Lung microvascular endothelial cell (primary cell): Measurements from ENCODE around the gene DNM1L. TPM values are rescaled to one million over a fixed set of nuclear protein-coding genes. Genes with fewer than 3 reads are reported as not detected.

Source experiments
- DNase-seq, 2 donors: peaks; one replicate each; pipeline versions ENCODE4 v3.0.0 to v3.0.0-alpha.2; 2010; ENCODE audit warnings: low read depth in 2 of 2
- total RNA-seq: library from RNA; depleted of rRNA; stranded (reverse); fragments of >200 nt; gene quantifications from 2 replicates; pipeline ENCODE4 v1.2.1, GENCODE V29; 2014

The DNM1L gene
- total RNA-seq, 1 donor from 2014 or later = 61.9 TPM

DNA sequence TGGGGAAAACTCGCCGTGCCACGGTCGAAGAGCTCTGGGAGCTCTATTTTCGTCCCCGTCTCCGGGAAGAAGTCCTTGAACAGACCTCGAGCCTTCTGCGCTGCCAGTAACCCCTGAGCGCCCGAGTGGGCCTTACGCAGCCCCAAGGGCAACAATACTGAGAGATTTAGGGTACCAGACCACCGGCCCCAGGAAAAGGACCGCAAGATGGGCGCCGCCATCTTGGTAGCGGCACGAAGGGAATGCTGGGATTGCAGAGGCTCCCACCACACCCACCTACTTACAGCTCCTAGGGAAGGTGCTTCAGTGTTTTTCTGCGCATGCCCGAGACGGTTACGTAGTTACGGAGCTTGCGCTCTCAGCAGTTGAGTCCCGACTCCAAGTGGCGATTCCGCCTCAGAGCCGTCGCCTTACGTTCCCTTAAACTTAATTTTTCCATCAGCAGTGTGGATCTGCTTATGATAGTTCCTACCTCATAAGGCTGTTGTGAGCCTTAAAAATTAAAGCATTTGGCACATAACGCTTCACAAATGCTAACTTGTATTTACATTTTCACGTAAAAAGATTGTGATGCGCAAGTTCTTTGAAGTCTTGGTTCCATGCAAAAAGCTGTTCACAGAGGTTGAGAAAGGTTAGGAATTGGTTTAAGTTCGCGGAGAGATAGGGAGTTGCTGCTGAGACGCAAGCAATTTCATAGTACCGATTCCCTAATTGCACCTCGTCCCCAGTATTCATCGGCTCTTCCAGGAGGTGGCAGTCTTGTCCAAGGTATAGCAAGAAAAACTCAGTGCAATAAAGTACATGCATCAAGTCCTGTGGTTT is 76.8 kb downstream of the DNM1L start, which contains the start of gene YARS2:
TSS of gene YARS2 (minus strand) at position 244 of the 822 bp plus-strand sequence. CDS start at position 221, 23 bp downstream.
- DNase-seq = peak; percentile 94 to 100

DNA sequence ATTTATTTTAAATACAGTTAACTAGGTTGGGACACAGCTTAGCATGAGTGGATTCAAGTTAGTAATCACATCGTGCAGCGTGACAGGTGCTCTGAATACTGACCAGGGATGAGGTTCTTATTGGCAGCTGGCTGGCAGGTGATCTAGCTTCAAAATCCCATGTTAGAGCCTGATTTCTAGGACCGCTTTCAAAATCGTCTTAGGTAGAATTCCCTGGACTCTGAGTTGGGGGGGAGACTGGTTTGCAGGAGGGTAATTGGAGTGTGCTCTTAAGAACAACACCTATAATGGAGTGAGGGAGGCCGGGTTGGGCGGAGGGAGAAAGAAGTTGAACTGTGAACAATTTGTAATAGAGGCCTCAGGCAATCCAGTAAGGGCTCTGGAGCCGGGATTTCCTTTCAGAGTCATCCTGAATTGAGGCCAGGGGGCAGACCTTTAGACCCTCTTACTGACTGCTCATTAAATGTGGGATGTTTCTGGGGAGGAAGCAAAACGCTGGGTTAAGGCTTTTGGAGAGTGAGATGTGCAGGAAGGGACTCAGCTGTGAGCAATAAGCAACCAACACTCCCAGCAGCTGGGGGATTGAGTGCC is 77.5 kb downstream of the DNM1L start:
- DNase-seq = peak in 1 of 2 donors; percentile 24

DNA sequence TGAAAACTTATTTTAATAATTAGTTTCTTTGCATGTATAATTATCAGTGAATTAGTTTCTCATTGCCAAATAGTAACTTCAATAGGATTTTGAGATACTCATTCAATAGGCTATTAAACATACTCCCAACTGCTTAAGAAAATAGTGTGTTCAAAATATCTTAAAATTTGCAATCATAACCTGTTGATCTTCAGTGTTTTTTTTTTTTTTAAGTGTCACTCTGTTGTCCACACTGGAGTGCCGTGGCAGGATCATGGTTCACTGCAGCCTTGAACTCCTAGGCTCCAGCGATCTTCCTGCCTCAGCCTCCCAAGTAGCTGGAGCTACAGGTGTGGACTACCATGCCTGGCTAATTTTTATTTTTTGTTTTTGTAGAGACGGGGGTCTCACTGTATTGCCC is 78.1 kb downstream of the DNM1L start:
- no peak for DNase-seq

DNA sequence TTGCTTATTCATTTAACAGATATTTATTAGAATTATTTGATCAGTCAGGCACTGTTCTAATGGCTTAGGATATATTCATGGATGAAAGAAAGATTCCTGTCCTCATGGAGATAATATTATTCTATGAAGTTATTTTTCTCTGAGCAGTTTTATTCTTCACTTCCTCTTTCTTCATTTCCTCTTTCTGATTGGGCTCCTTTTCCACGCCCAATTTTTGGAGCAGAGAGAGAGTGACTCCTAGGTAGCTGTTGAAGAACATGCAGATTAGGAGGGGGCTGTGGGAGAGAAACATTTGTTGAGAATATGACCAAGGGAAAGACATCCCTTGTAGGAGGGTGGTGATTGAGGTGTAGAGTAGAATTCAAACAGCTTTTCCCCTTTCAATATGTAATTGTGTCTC is 82.6 kb downstream of the DNM1L start:
- no peak for DNase-seq

DNA sequence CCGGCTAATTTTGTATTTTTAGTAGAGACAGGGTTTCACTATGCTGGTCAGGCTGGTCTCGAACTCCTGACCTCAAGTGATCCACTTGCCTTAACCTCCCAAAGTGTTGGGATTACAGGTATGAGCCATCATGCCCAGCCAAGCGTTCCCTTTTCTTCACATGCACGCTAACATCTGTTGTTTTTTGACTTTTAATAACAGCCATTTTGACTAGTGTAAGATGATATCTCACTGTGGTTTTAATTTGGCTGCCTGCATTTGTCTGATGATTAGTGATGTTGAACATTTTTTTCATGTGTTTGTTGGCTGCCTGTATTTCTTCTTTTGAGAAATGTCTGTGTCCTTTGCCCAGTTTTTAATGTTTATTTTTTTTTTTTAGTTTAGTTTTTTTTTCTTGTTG is 86.8 kb downstream of the DNM1L start:
- DNase-seq = no peak

DNA sequence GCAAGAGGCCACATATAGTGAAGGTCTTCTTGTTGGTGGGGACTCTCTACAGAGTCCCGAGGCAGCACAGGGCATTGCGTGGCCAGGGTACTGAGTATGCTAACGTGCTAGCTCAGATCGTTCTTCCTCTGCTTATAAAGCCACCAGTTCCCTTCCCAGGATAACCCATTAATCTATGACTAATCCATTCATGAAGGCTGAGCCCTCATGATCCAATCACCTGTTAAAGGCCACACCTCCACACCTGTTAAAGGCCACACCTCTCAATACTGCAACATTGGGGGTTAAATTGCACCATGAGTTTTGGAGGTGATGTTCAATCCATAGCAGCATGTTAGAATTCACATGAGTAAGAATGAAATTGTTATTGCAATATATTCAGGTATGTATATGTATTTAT is 89.4 kb downstream of the DNM1L start:
- DNase-seq = no peak

DNA sequence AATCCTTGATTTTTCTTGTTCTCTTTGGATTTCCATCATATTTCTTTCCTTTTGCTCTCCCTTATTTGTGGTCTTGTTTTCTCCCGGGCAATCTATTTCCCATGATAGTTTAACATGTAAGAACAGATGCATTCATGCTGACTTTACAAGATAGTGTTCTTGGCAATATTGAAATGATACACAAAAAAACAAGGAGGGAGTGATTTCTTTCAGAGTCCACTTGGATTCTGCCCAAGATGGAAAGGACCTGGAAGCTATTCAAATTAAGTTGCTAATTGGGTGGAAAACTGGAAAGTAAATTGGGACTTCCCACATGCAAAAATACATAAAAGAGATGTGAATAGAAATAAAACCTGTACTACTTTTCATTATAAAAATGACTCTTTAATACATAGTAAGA is 91.0 kb downstream of the DNM1L start:
- no peak for DNase-seq

DNA sequence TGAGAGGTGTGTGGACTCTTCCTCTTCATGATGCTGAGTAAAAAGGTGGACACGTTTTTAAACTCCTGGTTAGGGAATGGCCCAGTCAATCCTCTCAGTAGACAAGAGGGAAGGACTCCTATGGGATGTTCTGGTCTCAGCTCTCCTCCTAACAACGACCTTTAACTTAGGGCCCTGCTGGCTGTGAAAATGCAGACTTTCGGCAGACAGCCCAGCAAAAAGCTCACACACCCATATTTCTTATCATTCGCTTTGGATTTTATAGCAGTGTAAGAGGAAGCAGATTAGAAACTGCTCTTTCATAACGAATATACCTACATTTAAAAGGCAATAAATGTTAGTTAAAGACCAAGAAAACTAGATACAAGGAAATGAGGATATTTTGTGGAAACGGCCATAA is 94.6 kb downstream of the DNM1L start:
- DNase-seq = no peak

DNA sequence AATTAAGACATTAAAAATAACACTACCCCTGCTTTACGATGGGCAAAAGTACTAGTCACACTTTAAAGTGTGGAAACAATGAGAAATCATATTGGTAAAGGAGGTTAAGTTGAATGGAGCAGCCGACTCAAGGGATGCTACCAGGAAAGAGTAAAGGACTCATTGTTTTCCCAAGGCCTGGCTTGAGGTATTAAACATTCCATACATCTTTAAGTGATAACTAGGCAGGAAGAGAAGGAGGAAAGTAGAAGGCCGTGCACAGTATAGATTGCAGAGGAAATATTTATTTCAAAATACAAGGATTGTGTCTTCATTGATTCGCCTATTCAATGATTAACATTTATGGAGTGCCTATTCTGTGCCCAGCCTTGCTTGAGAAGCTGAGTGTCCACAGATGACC is 97.2 kb downstream of the DNM1L start:
- no peak for DNase-seq

DNA sequence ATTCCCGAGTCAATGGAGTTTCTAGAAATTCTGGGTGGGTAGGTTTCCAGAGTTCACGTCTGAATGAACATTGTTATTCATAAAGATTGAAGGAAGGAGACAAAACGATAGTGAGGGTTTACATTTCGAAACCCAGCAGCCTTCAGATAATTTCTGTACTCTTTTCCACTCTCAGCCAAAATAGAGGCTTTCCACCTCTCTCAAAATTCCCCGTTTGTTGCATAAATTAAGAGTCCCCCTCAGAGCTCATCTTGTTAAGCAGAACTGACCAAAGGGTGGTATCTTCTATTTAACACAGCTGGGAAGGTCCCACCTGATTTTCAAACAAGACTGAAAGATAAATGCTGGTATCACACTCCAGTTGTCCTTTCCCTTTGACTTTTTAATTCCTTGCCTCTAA is 98.1 kb downstream of the DNM1L start:
- DNase-seq = no peak

DNA sequence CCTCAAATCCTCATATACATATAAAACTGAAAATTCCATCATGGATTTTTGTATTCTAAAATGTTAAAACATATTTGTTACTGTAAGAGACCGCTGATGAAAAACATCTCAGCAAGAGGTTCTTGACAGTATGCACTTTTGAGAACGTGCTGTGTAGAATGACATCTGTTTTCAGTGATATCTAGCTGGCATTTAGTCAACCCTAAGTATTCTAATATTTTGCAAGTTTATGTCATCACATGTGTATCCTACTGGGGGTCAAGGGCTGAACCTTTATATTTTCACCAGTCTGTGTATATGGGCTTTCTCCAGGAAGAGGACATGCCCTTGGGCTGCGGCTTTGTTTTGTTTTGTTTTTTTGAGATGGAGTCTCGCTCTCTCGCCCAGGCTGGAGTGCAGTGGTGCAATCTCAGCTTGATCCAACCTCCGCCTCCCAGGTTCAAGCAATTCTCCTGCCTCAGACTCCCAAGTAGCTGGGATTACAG is 98.6 kb downstream of the DNM1L start:
- DNase-seq = no peak

DNA sequence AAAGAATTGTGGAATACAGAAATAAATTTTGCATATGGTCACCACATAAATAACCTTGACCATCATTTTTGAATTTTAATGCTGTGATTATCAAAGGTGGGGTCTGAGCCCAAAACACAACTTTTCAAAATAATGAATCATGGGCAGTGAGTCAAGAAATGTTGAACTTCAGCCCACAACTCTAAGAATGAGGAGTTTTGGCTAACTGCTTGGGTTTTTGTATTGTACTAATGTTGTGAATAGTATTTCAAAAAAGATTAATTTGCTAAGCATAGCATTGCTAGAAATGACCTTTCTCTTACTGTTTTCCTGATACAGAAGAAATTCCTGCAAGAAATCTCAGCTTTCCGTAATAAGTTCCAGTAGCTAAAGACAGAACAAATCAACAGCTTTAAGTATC is 101.0 kb downstream of the DNM1L start:
- no peak for DNase-seq

DNA sequence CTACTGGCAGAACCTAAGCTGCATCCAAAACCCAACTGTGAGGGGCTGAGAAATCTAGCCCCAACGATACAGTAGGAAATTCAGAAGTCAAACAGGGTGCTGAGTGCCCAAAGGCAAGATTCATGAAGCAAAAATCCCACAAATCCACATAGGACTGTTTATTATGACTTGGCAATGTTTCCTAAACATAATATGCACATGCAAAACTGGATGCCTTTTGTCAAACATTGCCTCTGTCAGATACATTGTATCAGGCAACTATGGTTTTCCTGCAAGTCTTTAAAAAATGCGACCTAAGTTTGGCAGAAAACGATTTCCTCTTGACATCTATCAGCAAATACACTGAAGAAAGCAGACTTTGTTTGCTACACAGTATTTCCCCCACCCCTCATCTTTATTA is 103.9 kb downstream of the DNM1L start:
- DNase-seq = no peak

DNA sequence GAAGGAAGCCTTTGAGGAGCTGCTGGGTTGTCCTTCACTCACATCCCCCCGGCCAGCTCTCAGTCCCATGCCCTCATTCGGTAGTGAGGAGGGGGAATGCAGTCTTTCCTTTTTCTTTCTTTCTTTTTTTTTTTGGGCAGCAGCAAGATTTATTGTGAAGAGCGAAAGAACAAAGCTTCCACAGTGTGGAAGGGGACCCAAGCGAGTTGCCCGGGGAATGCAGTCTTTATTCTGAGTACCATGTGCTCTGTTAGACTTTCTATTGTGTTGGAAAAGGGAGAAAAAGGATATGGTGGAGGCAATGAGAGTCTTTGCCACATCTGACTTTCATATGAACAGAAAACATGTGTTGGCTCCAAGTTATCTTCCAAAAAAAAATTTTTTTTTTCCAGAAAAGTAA is 106.5 kb downstream of the DNM1L start:
- no peak for DNase-seq

DNA sequence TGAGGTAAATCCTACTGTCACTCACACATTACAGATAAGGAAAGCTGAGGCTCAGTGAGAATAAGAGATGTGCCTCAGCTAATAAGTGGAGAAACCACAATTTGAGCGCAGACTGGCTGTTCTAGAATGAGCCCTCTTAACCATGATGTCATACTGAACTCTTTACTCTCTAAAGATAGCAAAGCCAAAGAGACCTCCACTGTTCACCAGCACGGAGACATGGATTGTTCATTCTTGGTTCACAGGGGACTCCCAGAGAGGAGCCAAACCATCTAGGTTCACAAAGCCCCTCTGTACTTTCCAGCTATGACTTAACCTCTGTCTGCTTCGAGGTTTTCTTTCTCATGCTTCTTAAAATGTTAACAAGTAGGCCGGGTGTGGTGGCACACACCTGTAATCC is 109.3 kb downstream of the DNM1L start:
- no peak for DNase-seq

DNA sequence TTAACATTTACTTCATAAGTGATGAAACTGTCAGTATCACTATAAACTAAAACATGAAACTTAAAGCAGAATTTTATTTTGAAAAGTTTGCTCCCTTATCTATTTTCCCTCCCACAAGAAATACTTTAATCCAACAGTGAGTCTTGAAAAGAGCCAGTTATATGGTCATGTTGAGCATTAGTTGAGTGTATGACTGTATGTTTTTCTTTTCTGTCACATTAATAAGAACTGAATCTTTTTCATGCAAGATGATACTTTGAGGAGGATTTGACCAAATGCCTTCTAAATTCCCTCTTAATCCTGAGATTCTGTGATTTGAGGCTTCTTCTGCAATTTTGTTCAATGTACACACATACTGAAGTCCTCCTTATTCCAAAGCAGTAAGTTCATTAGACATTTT is 110.3 kb downstream of the DNM1L start:
- no peak for DNase-seq

DNA sequence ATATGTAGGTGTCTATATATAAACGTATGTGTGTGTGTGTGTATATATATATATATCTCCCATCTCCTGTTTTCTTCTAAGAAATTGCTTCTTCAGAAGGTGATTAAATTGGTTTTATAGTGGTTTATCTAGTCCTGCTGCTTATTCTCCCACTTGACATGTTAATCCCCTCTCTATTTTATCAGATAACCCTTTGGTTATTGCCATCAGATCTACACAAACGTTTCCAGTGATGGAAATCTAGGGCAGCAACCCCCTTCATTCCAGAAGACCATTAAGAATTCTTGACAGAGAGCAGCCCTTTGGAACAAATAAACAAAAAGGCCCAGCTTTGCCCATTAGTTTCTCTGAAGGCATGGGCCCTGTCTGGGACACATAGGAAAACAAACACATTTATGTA is 110.8 kb downstream of the DNM1L start:
- DNase-seq = no peak

DNA sequence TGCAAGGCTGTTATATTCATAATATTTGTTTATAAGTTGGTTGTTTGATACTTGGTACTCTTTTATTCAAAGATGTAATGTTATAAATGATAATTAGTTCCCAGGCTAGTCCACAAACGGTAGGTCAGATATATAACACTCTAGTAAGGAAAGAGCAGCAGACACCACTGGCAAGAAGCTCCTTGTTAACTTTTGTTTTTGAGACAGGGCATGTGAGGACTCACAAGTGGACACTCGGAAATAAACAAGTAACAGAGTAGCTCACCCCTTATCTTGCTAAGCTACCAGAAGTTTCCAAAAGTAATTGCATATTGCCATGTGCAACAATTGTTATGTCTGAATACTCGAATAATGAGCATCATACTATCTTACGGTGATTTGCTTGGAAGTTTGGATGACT is 115.2 kb downstream of the DNM1L start:
- no peak for DNase-seq

Other genes starting within 250 kb of the DNM1L start
- 29.9 and 32.9 TPM in 2 replicates for gene YARS2, start 76.6 kb downstream of the DNM1L start, total RNA-seq
- 3.1 and 4.6 TPM in 2 replicates for gene PKP2, start 217.5 kb downstream of the DNM1L start, total RNA-seq